Vagina (tissue), 2 donors: Measurements from ENCODE around the gene IL9. TPM values are rescaled to one million over a fixed set of nuclear protein-coding genes. Genes with fewer than 3 reads are reported as not detected.
"Not testable (repeated sequence)": the region's sequence is repeated elsewhere in the genome, so short reads cannot be mapped to it uniquely, and the experiment has no call there.

Experiments
- DNase-seq, 2 donors: peaks; one replicate each; pipeline ENCODE4 v3.0.0-alpha.2; 2017; ENCODE audit errors: extremely low spot score in 2 of 2
- H3K27ac ChIP-seq: fragments of 200-600 bp; sonication (generic); one replicate; pipeline ENCODE4 v1.5.1; 2019
- H3K27me3 ChIP-seq: fragments of 200-600 bp; sonication (generic); one replicate; pipeline ENCODE4 v1.5.1; 2019
- H3K36me3 ChIP-seq, 2 donors: fragments of 200-600 bp; sonication (generic); one replicate each; pipeline ENCODE4 v1.5.1; 2017 to 2019
- H3K4me1 ChIP-seq: fragments of 200-600 bp; sonication (generic); one replicate; pipeline ENCODE4 v1.5.1; 2019
- H3K4me3 ChIP-seq, 2 donors: fragments of 200-600 bp; sonication (generic); 1 replicate in 1 of 2; 2 replicates in 1 of 2; pipeline ENCODE4 v1.5.1; 2016 to 2019
- H3K9me3 ChIP-seq: fragments of 200-600 bp; sonication (generic); one replicate; pipeline ENCODE4 v1.5.1; 2019
- CTCF ChIP-seq, 3 experiments: fragments of 450-650 bp in 2 of 3; fragments of 200-600 bp in 1 of 3; sonication (generic) in 1 of 3; IDR thresholded peaks; one replicate each; pipeline ENCODE4 v1.5.1; 2017 to 2019; ENCODE audit warnings: antibody characterized with exemption in 3 of 3, mild to moderate bottlenecking in 2 of 3, moderate library complexity in 2 of 3
- POLR2A ChIP-seq, 2 donors: fragments of 450-650 bp; IDR thresholded peaks; one replicate each; pipeline ENCODE4 v1.6.1; 2017; ENCODE audit warnings: antibody characterized with exemption in 2 of 2, mild to moderate bottlenecking in 2 of 2, moderate library complexity in 2 of 2
- POLR2AphosphoS5 ChIP-seq, 2 donors: sonication (generic); formaldehyde crosslinking; IDR thresholded peaks; one replicate each; pipeline ENCODE4 v1.9.0; 2017; ENCODE audit warnings: antibody characterized with exemption in 2 of 2, mild to moderate bottlenecking in 2 of 2, low read depth in 1 of 2; ENCODE audit not compliant: insufficient read depth in 1 of 2
- intact Hi-C: fragments of 100-400 bp; cut with DNase I; formaldehyde crosslinking; loops from one replicate; pipeline ENCODE4 v1.15.1; 2023
- total RNA-seq: library from RNA; depleted of rRNA; stranded (reverse); fragments of >200 nt; gene quantifications from one replicate; pipeline ENCODE4 v1.2.3, GENCODE V29; 2016

Gene IL9
- total RNA-seq, 1 donor from 2014 or later: not detected

- H3K4me1 ChIP-seq: no peaks in the 10 kb centered on the region
- intact Hi-C loops: no loop called here
- no peak overlapping the region for H3K27ac ChIP-seq
- TF ChIP-seq POLR2AphosphoS5 (IDR thresholded peaks at IDR 0.05; ENCODE audit: insufficient read depth in 1 of 2, low read depth in 1 of 2) (no peak), POLR2A (IDR thresholded peaks at IDR 0.05) (no peak), CTCF (IDR thresholded peaks at IDR 0.05) (no peak)
- no peaks in the 10 kb centered on the region for H3K9me3 ChIP-seq
- no peaks in the 10 kb centered on the region for H3K36me3 ChIP-seq
- no peaks in the 10 kb centered on the region for H3K27me3 ChIP-seq
- no peak overlapping the region for H3K4me3 ChIP-seq
- no peak for DNase-seq
These were observed 33.6 kb downstream of the IL9 start for GRCh38 chr5:135862086-135862485.

- Histone ChIP-seq H3K4me3 (no peak overlapping the region), H3K36me3 (no peaks in the 10 kb centered on the region), H3K9me3 (no peaks in the 10 kb centered on the region), H3K4me1 (no peaks in the 10 kb centered on the region), H3K27ac (no peak overlapping the region), H3K27me3 (no peaks in the 10 kb centered on the region)
- TF ChIP-seq POLR2AphosphoS5 (IDR thresholded peaks at IDR 0.05; ENCODE audit: insufficient read depth in 1 of 2, low read depth in 1 of 2) (no peak), POLR2A (IDR thresholded peaks at IDR 0.05) (no peak), CTCF (IDR thresholded peaks at IDR 0.05) (no peak)
- DNase-seq: no peak
- intact Hi-C loops: no loop called here
These were observed 34.0 kb downstream of the IL9 start for GRCh38 chr5:135861641-135862040.

GRCh38 chr5:135859641-135860040 lies 36.0 kb downstream of the IL9 start:
- intact Hi-C loops: no loop called here
- Histone ChIP-seq H3K27ac (no peak overlapping the region), H3K4me3 (no peak overlapping the region), H3K36me3 (no peaks in the 10 kb centered on the region), H3K27me3 (no peaks in the 10 kb centered on the region), H3K4me1 (no peaks in the 10 kb centered on the region), H3K9me3 (no peaks in the 10 kb centered on the region)
- no peak for DNase-seq
- TF ChIP-seq CTCF (IDR thresholded peaks at IDR 0.05): no peak
- no peak for TF ChIP-seq POLR2A (IDR thresholded peaks at IDR 0.05)
- no peak for TF ChIP-seq POLR2AphosphoS5 (IDR thresholded peaks at IDR 0.05; ENCODE audit: insufficient read depth in 1 of 2, low read depth in 1 of 2)

- H3K27me3 ChIP-seq, DNase-seq, H3K36me3 ChIP-seq, H3K9me3 ChIP-seq, H3K4me1 ChIP-seq, H3K27ac ChIP-seq, H3K4me3 ChIP-seq, intact Hi-C loops: not testable (repeated sequence)
These were observed 36.5 kb downstream of the IL9 start for GRCh38 chr5:135859186-135859585.

DNA sequence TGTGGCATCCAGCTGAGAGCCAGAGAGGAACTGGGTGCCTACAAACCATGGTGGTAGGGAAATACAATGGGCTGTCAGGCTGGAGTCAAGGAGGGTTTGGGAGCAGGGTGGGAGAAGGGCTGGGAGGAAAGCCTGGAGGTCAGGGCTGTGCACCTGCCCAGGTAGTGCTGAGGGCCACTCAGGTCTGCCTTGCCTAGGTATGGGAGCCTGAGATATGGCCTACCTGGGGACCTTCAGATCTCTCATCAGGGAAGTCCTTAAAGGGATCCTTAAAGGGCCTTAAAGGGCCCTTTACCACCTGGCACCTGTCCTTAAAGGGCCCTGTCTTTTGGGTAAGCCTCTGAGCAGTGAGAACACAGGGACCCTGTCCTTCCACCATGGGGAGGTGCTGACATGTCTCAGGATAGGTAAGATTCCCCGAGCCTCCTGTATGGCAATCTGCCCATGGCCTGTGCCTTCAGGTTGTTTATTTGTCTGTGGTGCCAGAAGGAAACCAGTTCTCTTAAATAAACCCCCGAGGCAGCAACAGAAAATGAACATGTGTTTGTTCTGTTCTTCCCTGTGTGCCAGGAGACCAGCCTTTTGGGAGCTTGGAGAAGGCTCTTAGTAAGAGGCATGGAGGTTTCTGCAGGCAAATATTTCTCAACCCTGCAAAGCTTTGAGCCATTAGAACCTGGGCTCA lies 37.9 kb downstream of the IL9 start:
- Histone ChIP-seq H3K4me1 (no peaks in the 10 kb centered on the region), H3K27ac (no peak overlapping the region), H3K4me3 (no peak overlapping the region), H3K36me3 (no peaks in the 10 kb centered on the region), H3K27me3 (no peaks in the 10 kb centered on the region), H3K9me3 (no peaks in the 10 kb centered on the region)
- TF ChIP-seq CTCF (IDR thresholded peaks at IDR 0.05) (no peak), POLR2A (IDR thresholded peaks at IDR 0.05) (no peak), POLR2AphosphoS5 (IDR thresholded peaks at IDR 0.05; ENCODE audit: insufficient read depth in 1 of 2, low read depth in 1 of 2) (no peak)
- intact Hi-C loops: no loop called here
- no peak for DNase-seq
